Endodermal cell (in vitro differentiated cells): ENCODE data around the gene SSTR4. TPM values are rescaled to one million over a fixed set of nuclear protein-coding genes. Genes with fewer than 3 reads are reported as not detected.

Experiments used
- DNase-seq: peaks from one replicate; pipeline ENCODE4 v3.0.0-alpha.2; 2017
- H3K27ac ChIP-seq: 2 replicates; pipeline ENCODE4 v1.5.1; 2013; ENCODE audit warnings: mild to moderate bottlenecking, low read depth, low read length, moderate library complexity
- H3K27me3 ChIP-seq: 2 replicates; pipeline ENCODE4 v1.6.1; 2013; ENCODE audit warnings: mild to moderate bottlenecking, low read length, moderate library complexity; ENCODE audit not compliant: insufficient read depth, control insufficient read depth, poor library complexity, severe bottlenecking
- H3K36me3 ChIP-seq: 2 replicates; pipeline ENCODE4 v1.7.0; 2013; ENCODE audit warnings: mild to moderate bottlenecking, low read length, moderate library complexity; ENCODE audit not compliant: control insufficient read depth, insufficient read depth
- H3K4me1 ChIP-seq: one replicate; pipeline ENCODE4 v1.7.0; 2013; ENCODE audit warnings: low read length; ENCODE audit not compliant: control insufficient read depth, insufficient read depth
- H3K4me3 ChIP-seq: 2 replicates; pipeline ENCODE4 v1.5.1; 2013; ENCODE audit warnings: mild to moderate bottlenecking, low read length, moderate library complexity
- H3K9ac ChIP-seq: 2 replicates; pipeline ENCODE4 v1.6.1; 2013; ENCODE audit warnings: mild to moderate bottlenecking, low read length, moderate library complexity; ENCODE audit not compliant: poor library complexity, severe bottlenecking; ENCODE audit errors: extremely low read depth
- H3K9me3 ChIP-seq: 2 replicates; pipeline ENCODE4 v1.6.1; 2013; ENCODE audit warnings: mild to moderate bottlenecking, low read length, moderate library complexity; ENCODE audit not compliant: control insufficient read depth
- H3K27ac Mint-ChIP-seq: 2 replicates; pipeline ENCODE4 v1.8.0; 2020; ENCODE audit warnings: mixed read lengths
- H3K27me3 Mint-ChIP-seq: 2 replicates; pipeline ENCODE4 v1.8.0; 2021; ENCODE audit warnings: mild to moderate bottlenecking, mixed read lengths; ENCODE audit not compliant: insufficient read depth
- H3K36me3 Mint-ChIP-seq: 2 replicates; pipeline ENCODE4 v1.8.0; 2020; ENCODE audit warnings: low read depth, mixed read lengths
- H3K4me1 Mint-ChIP-seq: 2 replicates; pipeline ENCODE4 v1.8.0; 2020; ENCODE audit warnings: mixed read lengths
- H3K4me3 Mint-ChIP-seq: 2 replicates; pipeline ENCODE4 v1.8.0; 2020; ENCODE audit warnings: mild to moderate bottlenecking, moderate library complexity, mixed read lengths
- H3K9me3 Mint-ChIP-seq: 2 replicates; pipeline ENCODE4 v1.8.0; 2020; ENCODE audit warnings: mild to moderate bottlenecking, mixed read lengths
- CTCF ChIP-seq: fragments of 200-600 bp; sonication (generic); conservative IDR thresholded peaks from 2 replicates; pipeline ENCODE4 v1.5.0; 2021; ENCODE audit warnings: antibody characterized with exemption, mild to moderate bottlenecking
- WGBS, 2 experiments: methylation state at CpG; one replicate each; pipeline versions ENCODE4 v1.1.5 to v1.1.7; 2013; ENCODE audit warnings: missing lambda C conversion rate in 2 of 2, mixed read lengths in 1 of 2; ENCODE audit not compliant: insufficient coverage in 1 of 2, insufficient read length in 1 of 2; 5-methylcytosine and 5-hydroxymethylcytosine counted together
- total RNA-seq, 2 donors: library from RNA; stranded (reverse); fragmentation: NEBNext Ultra II Directional in 1 of 2; extraction: Animal tissue kit (Norgen Biotek cat#: 25700) in 1 of 2; gene quantifications; 2 replicates in 1 of 2; 3 replicates in 1 of 2; pipeline ENCODE4 v1.2.1, GENCODE V29; 2021

Gene SSTR4
- total RNA-seq, 2 donors from 2014 or later: 0.40 TPM; not detected in 1

GRCh38 chr20:23043376-23043775 is 8.3 kb downstream of the SSTR4 start:
- peaks cover 44% of the 10 kb centered on the region for H3K4me1 Mint-ChIP-seq
- H3K9me3 Mint-ChIP-seq: no peaks in the 10 kb centered on the region
- peaks cover 59% of the 10 kb centered on the region for H3K27me3 Mint-ChIP-seq

DNA sequence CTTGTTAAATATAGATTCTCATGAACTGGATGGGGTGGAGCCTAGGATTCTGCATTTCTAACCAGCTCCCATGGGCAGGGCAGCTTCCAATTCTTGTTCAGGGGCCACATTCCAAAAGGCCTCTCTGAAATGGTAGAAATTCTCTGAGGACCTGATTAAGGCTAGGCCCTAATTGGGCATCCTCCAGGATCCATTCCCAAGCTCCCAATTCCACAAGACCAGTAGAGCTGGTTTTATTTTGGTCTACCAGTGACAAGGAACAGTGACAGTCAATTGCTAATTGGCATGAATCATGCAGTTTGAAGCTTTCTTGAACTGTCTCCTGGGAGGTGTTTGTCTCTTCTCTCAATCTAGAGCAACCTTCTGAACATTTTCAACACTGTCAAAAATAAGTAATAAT is 11.3 kb downstream of the SSTR4 start:
- Histone ChIP-seq H3K9me3 (no peaks in the 10 kb centered on the region), H3K36me3 (no peaks in the 10 kb centered on the region), H3K4me1 (peaks cover 10% of the 10 kb centered on the region), H3K27me3 (peaks cover 46% of the 10 kb centered on the region), H3K9ac (no peak overlapping the region), H3K27ac (no peak overlapping the region), H3K4me3 (no peak overlapping the region)
- peaks cover 55% of the 10 kb centered on the region for H3K27me3 Mint-ChIP-seq
- H3K36me3 Mint-ChIP-seq: no peaks in the 10 kb centered on the region
- H3K9me3 Mint-ChIP-seq: no peaks in the 10 kb centered on the region
- H3K27ac Mint-ChIP-seq: no peak overlapping the region
- H3K4me3 Mint-ChIP-seq: no peak overlapping the region
- H3K4me1 Mint-ChIP-seq: peaks cover 45% of the 10 kb centered on the region
- no peak for TF ChIP-seq CTCF
- no peak for DNase-seq

More at GRCh38 chr20:23043376-23043775, 8.3 kb downstream of the SSTR4 start:
- H3K9me3 ChIP-seq: no peaks in the 10 kb centered on the region
- 76 to 86% methylated on average over 3 to 6 of the region's 6 CpGs for WGBS, 2 experiments
- Mint-ChIP-seq H3K27ac (no peak overlapping the region), H3K36me3 (no peaks in the 10 kb centered on the region), H3K4me3 (no peak overlapping the region)
- TF ChIP-seq CTCF: no peak
- H3K27me3 ChIP-seq: peaks cover 40% of the 10 kb centered on the region
- no peak overlapping the region for H3K27ac ChIP-seq
- H3K9ac ChIP-seq: no peak overlapping the region
- DNase-seq: no peak
- no peak overlapping the region for H3K4me3 ChIP-seq
- peaks cover 10% of the 10 kb centered on the region for H3K4me1 ChIP-seq
- H3K36me3 ChIP-seq: no peaks in the 10 kb centered on the region

DNA sequence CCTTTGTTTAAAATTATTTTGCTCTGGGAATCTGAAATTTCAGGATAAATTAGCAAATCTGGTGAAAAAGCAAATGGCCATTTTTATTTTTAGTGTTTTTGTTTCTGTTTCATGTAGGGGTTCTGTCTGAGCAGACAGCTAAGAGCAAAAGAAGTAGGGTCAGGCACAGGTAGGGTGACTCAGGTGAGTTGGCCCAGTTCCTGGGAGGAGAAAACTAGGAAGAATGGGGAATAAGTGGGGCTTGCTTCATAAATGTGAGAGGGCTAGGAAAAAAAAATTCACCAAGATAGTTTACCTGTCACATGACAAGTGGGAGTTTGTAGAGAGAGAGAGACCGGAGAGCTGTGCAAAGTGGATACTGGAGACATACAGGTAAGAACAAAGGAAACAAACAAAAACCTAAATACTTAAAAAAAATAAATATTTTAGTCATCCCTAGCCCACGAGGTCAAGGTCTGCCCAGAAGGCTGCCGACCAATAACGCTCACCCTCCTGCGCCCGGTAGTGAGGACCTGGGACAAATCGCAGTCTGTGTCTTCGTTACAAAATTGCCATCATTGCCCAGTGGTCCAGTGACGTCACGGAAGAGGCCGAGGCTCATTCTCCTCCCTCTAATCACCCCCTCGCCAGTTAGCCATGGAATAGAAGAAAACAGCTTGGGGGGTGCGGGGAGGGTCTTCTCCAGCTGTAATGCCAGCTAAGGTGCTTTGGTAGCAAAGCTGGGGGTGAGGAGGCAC is 12.1 kb downstream of the SSTR4 start:
- H3K27me3 ChIP-seq: peaks cover 46% of the 10 kb centered on the region
- DNase-seq: no peak
- no peak for TF ChIP-seq CTCF
- Mint-ChIP-seq H3K4me1 (peaks cover 43% of the 10 kb centered on the region), H3K4me3 (no peak overlapping the region), H3K27me3 (peaks cover 57% of the 10 kb centered on the region), H3K27ac (no peak overlapping the region), H3K9me3 (no peaks in the 10 kb centered on the region), H3K36me3 (no peaks in the 10 kb centered on the region)
- peaks cover 7% of the 10 kb centered on the region for H3K4me1 ChIP-seq
- H3K27ac ChIP-seq: no peak overlapping the region
- H3K36me3 ChIP-seq: no peaks in the 10 kb centered on the region
- WGBS, 2 experiments: 80 to 90% methylated on average over 5 to 12 of the region's 13 CpGs
- H3K9me3 ChIP-seq: no peaks in the 10 kb centered on the region
- H3K4me3 ChIP-seq: no peak overlapping the region
- no peak overlapping the region for H3K9ac ChIP-seq
